Endothelial cell (in vitro differentiated cells): ENCODE results near the gene RBM15. TPM values are rescaled to one million over a fixed set of nuclear protein-coding genes. Genes with fewer than 3 reads are reported as not detected.

Experiments used
- DNase-seq: peaks from one replicate; pipeline ENCODE4 v3.0.0; 2021; ENCODE audit warnings: low spot score
- H3K27ac Mint-ChIP-seq: one replicate; pipeline ENCODE4 v1.8.0; 2021; ENCODE audit warnings: mixed read lengths, inconsistent platforms; ENCODE audit not compliant: unreplicated experiment
- H3K27me3 Mint-ChIP-seq: one replicate; pipeline ENCODE4 v1.8.0; 2021; ENCODE audit warnings: mild to moderate bottlenecking, moderate library complexity, mixed read lengths, inconsistent platforms; ENCODE audit not compliant: unreplicated experiment
- H3K36me3 Mint-ChIP-seq: one replicate; pipeline ENCODE4 v1.8.0; 2021; ENCODE audit warnings: mild to moderate bottlenecking, low read depth, mixed read lengths, inconsistent platforms; ENCODE audit not compliant: unreplicated experiment
- H3K4me1 Mint-ChIP-seq: one replicate; pipeline ENCODE4 v1.8.0; 2021; ENCODE audit warnings: mild to moderate bottlenecking, mixed read lengths, inconsistent platforms; ENCODE audit not compliant: unreplicated experiment
- H3K4me3 Mint-ChIP-seq: one replicate; pipeline ENCODE4 v1.8.0; 2021; ENCODE audit warnings: mild to moderate bottlenecking, mixed read lengths, inconsistent platforms; ENCODE audit not compliant: unreplicated experiment
- H3K9me3 Mint-ChIP-seq: one replicate; pipeline ENCODE4 v1.8.0; 2021; ENCODE audit warnings: mixed read lengths, inconsistent platforms; ENCODE audit not compliant: unreplicated experiment
- total RNA-seq: library from RNA; stranded (reverse); fragmentation: NEBNext Ultra II Directional; extraction: Animal tissue kit (Norgen Biotek cat#: 25700); gene quantifications from one replicate; pipeline ENCODE4 v1.2.1, GENCODE V29; 2021; ENCODE audit not compliant: unreplicated experiment
- TF ChIP-seq, protein P1 (sequence below): fragments of 200-600 bp; sonication (generic); IDR thresholded peaks from one replicate; pipeline ENCODE4 v1.5.0; 2021; ENCODE audit warnings: antibody characterized with exemption; ENCODE audit not compliant: unreplicated experiment

Gene RBM15
- total RNA-seq, 1 donor from 2014 or later, result 27.6 TPM

- Mint-ChIP-seq H3K9me3 (no peaks in the 10 kb centered on the region), H3K36me3 (no peaks in the 10 kb centered on the region), H3K4me3 (no peak overlapping the region), H3K27ac (no peak overlapping the region), H3K4me1 (peaks cover 4% of the 10 kb centered on the region), H3K27me3 (peaks cover 1% of the 10 kb centered on the region)
- TF ChIP-seq, protein P1, sequence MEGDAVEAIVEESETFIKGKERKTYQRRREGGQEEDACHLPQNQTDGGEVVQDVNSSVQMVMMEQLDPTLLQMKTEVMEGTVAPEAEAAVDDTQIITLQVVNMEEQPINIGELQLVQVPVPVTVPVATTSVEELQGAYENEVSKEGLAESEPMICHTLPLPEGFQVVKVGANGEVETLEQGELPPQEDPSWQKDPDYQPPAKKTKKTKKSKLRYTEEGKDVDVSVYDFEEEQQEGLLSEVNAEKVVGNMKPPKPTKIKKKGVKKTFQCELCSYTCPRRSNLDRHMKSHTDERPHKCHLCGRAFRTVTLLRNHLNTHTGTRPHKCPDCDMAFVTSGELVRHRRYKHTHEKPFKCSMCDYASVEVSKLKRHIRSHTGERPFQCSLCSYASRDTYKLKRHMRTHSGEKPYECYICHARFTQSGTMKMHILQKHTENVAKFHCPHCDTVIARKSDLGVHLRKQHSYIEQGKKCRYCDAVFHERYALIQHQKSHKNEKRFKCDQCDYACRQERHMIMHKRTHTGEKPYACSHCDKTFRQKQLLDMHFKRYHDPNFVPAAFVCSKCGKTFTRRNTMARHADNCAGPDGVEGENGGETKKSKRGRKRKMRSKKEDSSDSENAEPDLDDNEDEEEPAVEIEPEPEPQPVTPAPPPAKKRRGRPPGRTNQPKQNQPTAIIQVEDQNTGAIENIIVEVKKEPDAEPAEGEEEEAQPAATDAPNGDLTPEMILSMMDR, result no peak
- no peak for DNase-seq
Observed at GRCh38 chr1:110320168-110320518, 19.0 kb upstream of the RBM15 start.

- Mint-ChIP-seq H3K9me3 (no peaks in the 10 kb centered on the region), H3K4me1 (peaks cover 4% of the 10 kb centered on the region), H3K27me3 (peaks cover 1% of the 10 kb centered on the region), H3K27ac (no peak overlapping the region), H3K4me3 (no peak overlapping the region), H3K36me3 (no peaks in the 10 kb centered on the region)
- TF ChIP-seq, protein P1, result no peak
- no peak for DNase-seq
Observed at GRCh38 chr1:110321045-110321444, 18.1 kb upstream of the RBM15 start.

- H3K9me3 Mint-ChIP-seq, result no peaks in the 10 kb centered on the region
- TF ChIP-seq, protein P1, result no peak
- H3K27ac Mint-ChIP-seq, result no peak overlapping the region
- no peaks in the 10 kb centered on the region for H3K4me1 Mint-ChIP-seq
- no peak overlapping the region for H3K4me3 Mint-ChIP-seq
- H3K36me3 Mint-ChIP-seq, result no peaks in the 10 kb centered on the region
- peaks cover 1% of the 10 kb centered on the region for H3K27me3 Mint-ChIP-seq
- no peak for DNase-seq
Observed at GRCh38 chr1:110321846-110322245, 17.3 kb upstream of the RBM15 start.

- DNase-seq, result no peak
- no peaks in the 10 kb centered on the region for H3K27me3 Mint-ChIP-seq
- TF ChIP-seq, protein P1, result no peak
- peaks cover 6% of the 10 kb centered on the region for H3K4me1 Mint-ChIP-seq
- no peaks in the 10 kb centered on the region for H3K36me3 Mint-ChIP-seq
- peaks cover 5% of the 10 kb centered on the region for H3K9me3 Mint-ChIP-seq
- no peak overlapping the region for H3K27ac Mint-ChIP-seq
- no peak overlapping the region for H3K4me3 Mint-ChIP-seq
Observed at GRCh38 chr1:110324667-110325066, 14.5 kb upstream of the RBM15 start.

- Mint-ChIP-seq H3K36me3 (no peaks in the 10 kb centered on the region), H3K27ac (no peak overlapping the region), H3K4me1 (peaks cover 10% of the 10 kb centered on the region), H3K27me3 (no peaks in the 10 kb centered on the region), H3K9me3 (peaks cover 5% of the 10 kb centered on the region), H3K4me3 (no peak overlapping the region)
- DNase-seq, result no peak
- TF ChIP-seq, protein P1, result no peak
Observed at GRCh38 chr1:110326826-110327225, 12.4 kb upstream of the RBM15 start.
